Testis (tissue), 3 donors: Measurements from ENCODE around the gene CRYBB1. TPM values are rescaled to one million over a fixed set of nuclear protein-coding genes. Genes with fewer than 3 reads are reported as not detected.
A peak's percentile ranks its signal among the peaks of the same experiment; 100 is the strongest.

Experiments used
- DNase-seq: peaks from one replicate; pipeline ENCODE4 v3.0.0-alpha.2; 2019
- H3K27ac ChIP-seq, 2 donors: fragments of 200-600 bp; sonication (generic); one replicate each; pipeline ENCODE4 v1.5.1; 2019
- H3K27me3 ChIP-seq: fragments of 200-600 bp; sonication (generic); one replicate; pipeline ENCODE4 v1.5.1; 2019
- H3K36me3 ChIP-seq: fragments of 200-600 bp; sonication (generic); one replicate; pipeline ENCODE4 v1.5.1; 2017; ENCODE audit warnings: low read depth; ENCODE audit errors: missing control alignments
- H3K4me1 ChIP-seq: fragments of 200-600 bp; sonication (generic); one replicate; pipeline ENCODE4 v1.5.1; 2019
- H3K4me3 ChIP-seq, 2 donors: fragments of 200-600 bp; sonication (generic); one replicate each; pipeline ENCODE4 v1.5.1; 2017 to 2019
- H3K9me3 ChIP-seq: fragments of 200-600 bp; sonication (generic); one replicate; pipeline ENCODE4 v1.5.1; 2017
- POLR2A ChIP-seq: fragments of 450-650 bp; IDR thresholded peaks from one replicate; pipeline ENCODE4 v1.6.1; 2017; ENCODE audit warnings: antibody characterized with exemption, mild to moderate bottlenecking, moderate library complexity
- WGBS, 2 donors: methylation state at CpG; one replicate each; pipeline ENCODE4 v1.1.5; 2018; 5-methylcytosine and 5-hydroxymethylcytosine counted together
- intact Hi-C: fragments of 100-400 bp; cut with DNase I; formaldehyde crosslinking; loops from one replicate; pipeline ENCODE4 v1.15.1; 2023; ENCODE audit warnings: low total_unique reads
- polyA plus RNA-seq: library from polyadenylated mRNA; stranded (reverse); fragments of 350-450 nt; fragmentation: Illumina TruSeq; extraction: RNeasy Lipid Tissue Mini Kit (QIAGEN cat#74804); gene quantifications from one replicate; pipeline ENCODE4 v1.2.3, GENCODE V29; 2014; ENCODE audit warnings: low read depth, low replicate concordance; ENCODE audit not compliant: insufficient read depth
- total RNA-seq, 2 donors: library from RNA; depleted of rRNA; stranded (reverse); fragments of >200 nt; gene quantifications; one replicate each; pipeline ENCODE4 v1.2.3, GENCODE V29; 2016
- TF ChIP-seq, protein P1 (sequence below), 3 experiments: fragments of 450-650 bp in 2 of 3; fragments of 200-600 bp in 1 of 3; sonication (generic) in 1 of 3; IDR thresholded peaks; one replicate each; pipeline ENCODE4 v1.5.1; 2016 to 2019; ENCODE audit warnings: antibody characterized with exemption in 3 of 3, mild to moderate bottlenecking in 2 of 3, moderate library complexity in 1 of 3

Gene CRYBB1
- total and polyA plus RNA-seq, 3 donors from 2014 or later, result 0.80 TPM; not detected in 2

DNA sequence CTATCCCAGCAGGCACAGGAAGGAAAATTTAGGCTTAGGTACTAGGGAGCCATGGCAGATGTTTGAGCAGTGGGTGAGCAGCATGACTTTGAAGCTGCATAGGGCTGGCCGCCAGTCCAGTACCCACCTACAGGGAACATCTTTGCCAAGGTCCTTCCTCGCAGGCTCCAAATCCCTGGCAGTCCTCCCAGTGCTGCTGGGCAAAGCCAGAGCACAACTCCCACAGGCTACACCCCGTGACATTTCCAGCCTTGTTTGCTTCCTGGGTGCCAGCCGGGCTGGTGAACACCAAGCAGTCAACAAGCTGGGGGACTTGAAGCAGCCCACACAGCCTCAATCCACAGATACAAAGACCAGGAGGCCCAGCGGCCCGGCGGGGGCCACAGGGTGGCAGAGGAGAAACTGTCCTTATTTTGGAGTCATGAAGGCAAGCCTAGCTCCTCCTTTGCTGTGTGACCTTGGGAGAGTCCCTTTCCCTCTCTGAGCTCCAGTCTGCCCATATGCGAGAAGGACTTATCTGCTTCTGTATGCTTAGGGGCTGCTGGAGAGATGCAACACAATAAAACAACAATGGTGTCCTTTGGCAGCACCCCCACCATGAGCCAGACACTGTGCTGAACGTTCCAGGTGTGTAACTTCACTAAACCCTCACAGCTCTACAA, 55.9 kb downstream of the CRYBB1 start:
- peak; percentile 94 for DNase-seq
- no peak overlapping the region for H3K4me3 ChIP-seq
- H3K36me3 ChIP-seq, result no peaks in the 10 kb centered on the region
- H3K9me3 ChIP-seq, result no peaks in the 10 kb centered on the region
- H3K4me1 ChIP-seq, result peaks cover 31% of the 10 kb centered on the region
- intact Hi-C loops, result no loop called here
- H3K27ac ChIP-seq, result no peak overlapping the region
- no peaks in the 10 kb centered on the region for H3K27me3 ChIP-seq
- TF ChIP-seq POLR2A, result no peak
- TF ChIP-seq, protein P1, sequence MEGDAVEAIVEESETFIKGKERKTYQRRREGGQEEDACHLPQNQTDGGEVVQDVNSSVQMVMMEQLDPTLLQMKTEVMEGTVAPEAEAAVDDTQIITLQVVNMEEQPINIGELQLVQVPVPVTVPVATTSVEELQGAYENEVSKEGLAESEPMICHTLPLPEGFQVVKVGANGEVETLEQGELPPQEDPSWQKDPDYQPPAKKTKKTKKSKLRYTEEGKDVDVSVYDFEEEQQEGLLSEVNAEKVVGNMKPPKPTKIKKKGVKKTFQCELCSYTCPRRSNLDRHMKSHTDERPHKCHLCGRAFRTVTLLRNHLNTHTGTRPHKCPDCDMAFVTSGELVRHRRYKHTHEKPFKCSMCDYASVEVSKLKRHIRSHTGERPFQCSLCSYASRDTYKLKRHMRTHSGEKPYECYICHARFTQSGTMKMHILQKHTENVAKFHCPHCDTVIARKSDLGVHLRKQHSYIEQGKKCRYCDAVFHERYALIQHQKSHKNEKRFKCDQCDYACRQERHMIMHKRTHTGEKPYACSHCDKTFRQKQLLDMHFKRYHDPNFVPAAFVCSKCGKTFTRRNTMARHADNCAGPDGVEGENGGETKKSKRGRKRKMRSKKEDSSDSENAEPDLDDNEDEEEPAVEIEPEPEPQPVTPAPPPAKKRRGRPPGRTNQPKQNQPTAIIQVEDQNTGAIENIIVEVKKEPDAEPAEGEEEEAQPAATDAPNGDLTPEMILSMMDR (IDR thresholded peaks at IDR 0.05), result no peak
- 57 to 63% methylated on average over 9 of the region's 9 CpGs for WGBS, 2 donors

DNA sequence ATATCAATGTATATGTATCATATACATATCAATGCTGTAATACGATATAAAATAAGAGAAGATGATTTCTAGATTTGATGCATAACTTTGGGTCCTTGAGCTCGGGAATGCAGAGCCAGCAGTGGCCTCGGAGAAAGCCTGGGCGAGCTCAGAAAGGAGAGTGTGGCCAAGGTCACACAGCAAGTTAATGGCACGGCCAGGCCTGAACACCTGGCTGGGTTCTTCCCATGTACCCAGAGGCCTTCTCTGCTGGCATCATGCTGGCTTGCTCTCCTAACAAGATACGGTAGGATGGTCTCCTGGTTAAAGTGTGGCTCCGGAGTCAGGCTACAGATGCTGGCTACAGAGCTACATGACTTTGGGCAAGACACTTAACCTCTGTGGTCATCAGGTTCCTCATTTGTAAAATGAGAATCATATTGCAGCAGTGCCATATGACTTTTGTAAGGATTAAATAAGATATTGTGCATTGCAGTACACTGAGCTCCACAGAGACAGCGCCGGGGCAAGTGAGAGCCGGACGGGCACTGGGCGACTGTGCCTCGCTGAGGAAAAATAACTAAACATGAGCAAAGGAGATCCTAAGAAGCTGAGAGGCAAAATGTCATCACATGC, 57.8 kb downstream of the CRYBB1 start:
- Histone ChIP-seq H3K9me3 (no peaks in the 10 kb centered on the region), H3K4me1 (peaks cover 35% of the 10 kb centered on the region), H3K4me3 (no peak overlapping the region), H3K27ac (peak overlapping the region in 1 of 2 donors; percentile 70), H3K27me3 (no peaks in the 10 kb centered on the region), H3K36me3 (no peaks in the 10 kb centered on the region)
- intact Hi-C loops, result no loop called here
- WGBS, 2 donors, result 72 to 84% methylated on average over 13 of the region's 13 CpGs
- DNase-seq, result no peak
- TF ChIP-seq, protein P1 (IDR thresholded peaks at IDR 0.05), result no peak
- no peak for TF ChIP-seq POLR2A

DNA sequence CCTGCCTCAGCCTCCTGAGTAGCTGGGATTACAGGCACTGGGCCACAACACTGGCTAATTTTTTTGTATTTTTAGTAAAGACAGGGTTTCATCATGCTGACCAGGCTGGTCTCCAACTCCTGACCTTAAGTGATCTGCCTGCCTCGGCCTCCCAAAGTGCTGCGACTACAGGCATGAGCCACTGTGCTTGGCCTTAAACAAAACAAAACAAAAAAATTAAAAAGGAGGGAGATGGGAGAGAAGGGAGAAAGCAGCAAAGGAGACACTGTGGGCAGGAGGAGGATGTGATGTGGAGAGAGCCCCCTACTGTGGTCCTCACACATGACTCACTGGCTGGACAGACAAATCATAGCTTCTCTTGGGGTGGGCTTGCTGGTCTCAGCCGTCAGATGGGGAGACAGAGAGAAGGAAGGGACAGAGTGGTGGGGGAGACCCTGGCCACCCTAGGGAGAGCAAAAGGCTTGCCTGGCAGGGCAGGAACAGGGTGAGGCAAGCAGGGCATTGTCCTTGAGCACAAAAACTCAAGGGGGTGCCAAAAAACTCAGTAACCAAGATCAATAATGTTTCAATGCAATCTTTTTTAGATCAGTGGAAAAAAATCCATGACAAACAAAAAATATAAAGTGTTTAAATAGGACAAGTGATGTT, 59.5 kb downstream of the CRYBB1 start:
- H3K36me3 ChIP-seq, result no peaks in the 10 kb centered on the region
- peak overlapping the region in 1 of 2 donors; percentile 48 for H3K27ac ChIP-seq
- peaks cover 40% of the 10 kb centered on the region for H3K4me1 ChIP-seq
- TF ChIP-seq POLR2A, result no peak
- TF ChIP-seq, protein P1 (IDR thresholded peaks at IDR 0.05), result no peak
- intact Hi-C loops, result no loop called here
- no peak overlapping the region for H3K4me3 ChIP-seq
- WGBS, 2 donors, result 37 to 64% methylated on average over 3 of the region's 3 CpGs
- no peaks in the 10 kb centered on the region for H3K9me3 ChIP-seq
- no peaks in the 10 kb centered on the region for H3K27me3 ChIP-seq
- no peak for DNase-seq

DNA sequence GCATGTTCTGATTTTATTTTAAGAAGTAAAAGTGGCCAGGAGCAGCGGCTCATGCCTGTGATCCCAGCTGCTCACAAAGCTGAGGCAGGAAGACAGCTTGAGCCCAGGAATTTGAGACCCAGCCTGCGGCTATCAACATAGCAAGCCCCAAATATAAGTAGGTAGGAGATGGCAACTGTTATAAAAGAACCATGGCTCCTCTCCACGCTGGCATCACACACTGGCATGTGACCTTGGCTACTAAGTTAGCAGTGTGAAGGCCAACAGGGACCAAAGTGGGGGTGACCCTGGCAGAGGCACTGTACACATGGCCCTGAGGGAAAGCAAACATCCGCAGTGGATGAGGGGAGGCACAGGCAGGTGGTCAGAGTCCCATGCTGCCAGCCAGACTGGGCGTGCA, 60.9 kb downstream of the CRYBB1 start:
- peak; percentile 37 for DNase-seq
- no peaks in the 10 kb centered on the region for H3K36me3 ChIP-seq
- no peak overlapping the region for H3K4me3 ChIP-seq
- intact Hi-C loops, result no loop called here
- H3K27me3 ChIP-seq, result no peaks in the 10 kb centered on the region
- no peaks in the 10 kb centered on the region for H3K9me3 ChIP-seq
- H3K4me1 ChIP-seq, result peaks cover 34% of the 10 kb centered on the region
- peak overlapping the region in 1 of 2 donors; percentile 36 for H3K27ac ChIP-seq
- WGBS, 2 donors, result 66 to 69% methylated on average over 4 to 5 of the region's 5 CpGs
- TF ChIP-seq POLR2A, result no peak
- TF ChIP-seq, protein P1 (IDR thresholded peaks at IDR 0.05), result no peak
